GM19395 (cell line): ENCODE data around the gene SPATS2.

ENCODE experiments used
- ATAC-seq: cut with Tn5 transposase; IDR thresholded peaks from one replicate; pipeline ENCODE4 v1.9.1; 2021; ENCODE audit warnings: mild to moderate bottlenecking, moderate library complexity; ENCODE audit not compliant: unreplicated experiment

The SPATS2 gene

DNA sequence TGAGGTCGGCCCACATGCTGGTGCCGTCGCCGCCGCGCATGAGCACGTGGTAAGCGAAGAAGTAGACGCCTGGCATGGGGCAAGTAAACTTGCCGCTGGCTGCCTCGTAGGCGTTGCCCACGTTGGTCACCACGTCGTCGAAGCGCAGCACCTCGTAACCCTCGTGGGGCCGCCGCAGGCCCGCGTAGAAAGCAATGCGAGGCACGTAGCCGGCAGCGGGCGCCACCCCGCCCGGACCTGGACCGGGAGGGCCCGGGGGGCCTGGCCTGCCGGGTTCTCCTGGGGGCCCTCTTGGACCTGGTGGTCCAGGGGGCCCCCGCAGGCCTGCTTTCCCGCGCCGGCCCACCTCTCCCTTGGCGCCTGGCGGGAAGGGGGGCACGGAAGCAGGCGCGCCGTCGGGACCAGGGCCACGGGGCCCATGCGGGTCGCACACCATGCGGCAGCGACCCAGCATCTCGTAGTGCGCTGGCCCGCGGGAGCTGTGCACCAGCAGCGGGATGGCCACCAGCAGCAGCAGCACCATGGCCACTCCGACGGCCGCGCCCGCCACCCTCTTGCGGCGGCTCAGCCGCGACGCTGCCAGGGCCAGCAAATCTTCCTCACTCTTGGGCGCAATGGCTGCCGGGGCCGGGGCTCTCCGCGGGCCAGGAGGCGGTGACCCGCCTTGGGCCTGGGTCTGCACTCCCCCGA lies 31.2 kb upstream of the SPATS2 start:
- ATAC-seq: no peak

DNA sequence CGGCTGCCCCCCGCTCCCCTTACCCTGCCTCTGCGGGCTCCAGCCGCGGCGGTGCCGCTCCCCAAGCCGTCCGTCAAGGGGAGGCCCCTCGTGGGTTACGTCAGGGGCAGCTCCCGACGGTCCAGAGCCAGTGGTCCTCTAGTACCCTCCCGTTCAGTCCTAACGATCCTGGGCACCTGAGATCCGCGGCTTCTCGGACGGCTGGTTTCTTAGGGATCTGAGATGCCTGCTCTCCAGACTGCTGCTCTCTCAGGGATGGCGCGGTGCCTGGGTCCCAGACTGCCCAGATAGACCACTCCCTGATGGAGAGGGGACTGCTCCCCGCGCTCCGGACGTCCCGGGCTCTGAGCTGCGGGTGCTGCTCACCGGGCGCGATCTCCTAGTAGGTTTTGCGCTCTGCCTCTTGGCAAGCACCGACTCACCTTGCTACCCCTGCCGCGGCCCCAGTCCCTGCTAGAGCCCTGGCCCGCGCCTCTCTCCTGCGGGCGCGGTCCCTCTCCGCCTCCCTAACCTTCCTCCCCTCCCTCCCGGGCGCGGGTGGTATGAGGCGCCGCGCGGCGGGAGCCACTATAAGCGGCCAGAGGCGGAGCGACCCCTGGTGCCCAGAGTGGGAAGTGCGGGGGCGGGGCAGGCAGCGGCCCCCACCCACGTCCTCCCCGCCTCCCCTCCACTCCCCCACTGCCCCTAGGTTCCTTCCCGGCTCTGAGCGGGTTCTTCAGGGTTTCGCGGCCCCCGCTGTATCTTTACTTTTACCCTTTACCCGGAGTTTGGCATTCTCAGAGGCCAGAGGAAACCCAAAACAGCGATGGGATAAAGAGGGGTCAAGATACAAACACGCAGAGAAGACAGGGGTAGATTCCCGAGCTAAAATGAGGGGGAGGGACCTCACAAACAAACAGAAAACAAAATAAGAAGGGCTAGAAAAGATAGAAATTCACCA lies 30.3 kb upstream of the SPATS2 start, which contains the start of gene C1QL4:
C1QL4 (minus strand) TSS at position 544 of the 940 bp plus-strand sequence. CDS start 711 bp downstream, outside the sequence.
- peak; percentile 72 for ATAC-seq

DNA sequence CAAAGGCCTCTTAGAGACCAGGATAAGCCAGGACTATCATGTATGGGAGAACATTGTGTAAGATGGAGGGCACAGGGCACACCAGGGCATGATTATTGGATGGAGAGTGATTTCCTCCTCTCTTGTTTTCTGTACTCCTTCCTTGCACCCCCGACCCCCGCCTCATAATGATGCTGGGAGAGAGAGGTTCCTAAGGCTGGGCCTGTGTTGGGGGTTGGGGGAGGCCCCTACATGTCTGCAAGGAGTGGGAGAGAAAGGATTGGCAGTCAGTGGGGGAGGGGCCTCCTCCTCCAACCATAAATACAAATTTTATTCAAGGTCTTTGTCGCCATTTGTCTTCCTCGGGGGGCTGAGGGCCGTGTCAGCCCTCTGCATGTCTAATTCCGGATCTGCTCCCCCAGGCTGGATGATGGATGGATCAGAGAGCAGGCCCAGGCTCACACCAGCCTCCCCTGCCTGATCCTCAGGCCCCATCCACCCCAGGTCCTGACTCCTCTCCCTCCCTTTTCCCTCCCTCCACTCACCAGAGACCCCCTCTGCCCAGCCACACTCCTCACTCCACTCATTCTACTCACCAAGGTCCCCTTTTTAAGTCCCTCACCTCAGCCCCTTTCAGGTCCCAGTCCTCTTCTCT lies 28.3 kb upstream of the SPATS2 start:
- ATAC-seq: no peak

DNA sequence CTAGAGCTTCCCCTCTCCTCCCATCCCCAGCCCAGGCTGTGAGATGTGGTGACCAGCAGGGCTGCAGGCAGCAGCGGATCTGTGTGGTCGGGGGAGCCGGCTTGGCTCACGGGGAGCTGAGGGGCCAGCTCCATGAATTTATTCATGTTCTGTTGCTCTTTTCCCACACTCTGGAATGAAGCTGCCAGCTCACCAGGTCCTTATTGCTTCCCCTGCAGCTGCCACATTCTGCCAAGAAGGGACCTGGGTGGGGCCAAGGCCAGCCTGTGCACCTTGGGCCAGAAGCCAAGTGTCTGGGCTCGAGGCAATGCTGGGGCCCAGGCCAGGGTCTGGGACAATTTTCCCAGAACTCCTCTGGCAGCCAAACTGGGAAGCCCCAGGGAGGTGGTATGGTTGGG lies 27.8 kb upstream of the SPATS2 start:
- ATAC-seq: no peak

DNA sequence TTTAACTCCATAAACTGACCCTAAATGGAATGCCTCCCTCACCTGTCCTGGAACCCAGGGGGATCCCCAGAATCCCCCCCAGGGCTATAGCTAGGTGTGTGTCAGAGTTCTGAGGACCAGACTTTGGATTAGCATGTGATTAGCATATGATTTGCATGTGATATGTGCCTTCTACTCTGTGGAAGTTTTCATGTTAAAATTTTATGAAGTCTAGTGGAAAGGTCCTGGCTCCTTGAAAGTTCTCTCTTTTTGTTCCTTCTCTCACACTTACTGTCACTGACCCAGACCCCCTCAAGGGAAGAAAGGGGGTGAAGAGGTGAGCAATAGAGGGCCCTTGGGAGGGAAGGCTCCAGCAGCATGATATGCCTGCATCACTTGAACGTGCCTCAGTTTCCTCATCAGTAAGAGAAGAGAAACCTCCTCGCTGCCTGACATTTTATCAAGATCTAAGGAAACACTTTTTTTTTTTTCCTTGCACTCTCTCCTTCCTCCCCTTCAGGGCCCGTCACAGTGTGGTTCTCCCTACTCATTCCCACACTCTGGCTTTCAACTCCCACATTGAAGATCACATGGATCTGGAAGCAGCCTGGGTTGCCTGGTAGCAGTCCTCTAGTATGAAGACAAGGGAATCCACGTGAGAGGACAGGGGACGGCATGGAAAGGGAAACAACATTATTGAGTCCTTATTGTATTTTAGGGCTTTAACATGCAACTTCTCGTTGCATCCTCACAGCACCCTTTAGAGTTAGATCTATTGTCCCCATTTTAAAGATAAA lies 27.0 kb upstream of the SPATS2 start:
- ATAC-seq: no peak

DNA sequence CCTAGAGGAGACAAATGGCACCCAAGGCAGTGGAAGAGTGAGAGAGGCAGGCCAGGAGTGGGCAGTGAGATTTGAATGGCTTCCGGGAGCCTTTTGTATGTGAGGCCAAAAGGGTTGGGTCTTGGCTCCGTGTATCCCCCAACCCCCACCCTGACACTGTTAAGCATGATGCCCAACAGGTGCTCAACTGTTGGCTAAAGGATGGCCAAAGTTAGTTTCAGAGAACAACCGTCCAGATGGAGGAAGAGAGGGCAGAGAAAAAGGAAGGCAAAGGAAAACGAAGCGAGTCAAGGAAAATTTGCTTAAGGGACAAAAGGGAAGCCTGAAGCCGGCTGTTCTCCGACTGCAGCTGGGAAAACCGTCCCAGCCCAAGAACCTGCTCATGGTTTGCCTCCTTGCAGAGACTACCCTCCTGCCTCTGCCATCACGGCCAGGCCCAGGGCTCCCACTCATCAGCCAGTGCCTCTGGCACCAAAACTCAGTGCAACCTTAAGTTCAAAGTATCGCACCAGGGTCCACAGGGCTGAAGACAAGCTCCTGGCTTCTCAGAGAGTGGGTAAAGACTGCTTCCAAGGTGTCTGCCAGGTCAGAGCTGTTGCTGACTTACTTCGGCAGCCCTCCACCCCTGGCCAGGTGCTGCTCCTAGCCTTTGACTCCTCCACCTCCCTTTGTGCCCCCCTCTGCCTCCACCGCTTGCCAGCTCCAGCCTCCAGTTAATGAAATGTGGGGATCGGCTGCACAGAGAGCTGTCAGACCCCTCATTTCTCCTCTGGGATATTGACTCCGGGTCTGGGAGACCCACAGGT lies 26.1 kb upstream of the SPATS2 start:
- ATAC-seq: no peak

DNA sequence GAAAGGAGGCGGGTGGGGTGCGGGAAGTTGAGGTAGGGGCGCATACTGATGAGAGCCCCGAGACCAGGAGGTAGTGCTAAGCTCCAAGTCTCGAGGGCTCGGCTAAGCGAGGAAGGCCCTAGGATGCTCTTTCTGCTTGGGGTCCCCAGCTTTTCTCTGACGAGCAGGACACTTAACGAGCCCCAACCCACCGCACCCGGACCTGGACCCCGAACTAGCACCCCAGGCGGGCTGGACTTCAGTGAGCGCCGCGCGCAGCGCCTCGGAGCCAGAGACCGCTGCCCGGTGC lies 25.5 kb upstream of the SPATS2 start:
- no peak for ATAC-seq

DNA sequence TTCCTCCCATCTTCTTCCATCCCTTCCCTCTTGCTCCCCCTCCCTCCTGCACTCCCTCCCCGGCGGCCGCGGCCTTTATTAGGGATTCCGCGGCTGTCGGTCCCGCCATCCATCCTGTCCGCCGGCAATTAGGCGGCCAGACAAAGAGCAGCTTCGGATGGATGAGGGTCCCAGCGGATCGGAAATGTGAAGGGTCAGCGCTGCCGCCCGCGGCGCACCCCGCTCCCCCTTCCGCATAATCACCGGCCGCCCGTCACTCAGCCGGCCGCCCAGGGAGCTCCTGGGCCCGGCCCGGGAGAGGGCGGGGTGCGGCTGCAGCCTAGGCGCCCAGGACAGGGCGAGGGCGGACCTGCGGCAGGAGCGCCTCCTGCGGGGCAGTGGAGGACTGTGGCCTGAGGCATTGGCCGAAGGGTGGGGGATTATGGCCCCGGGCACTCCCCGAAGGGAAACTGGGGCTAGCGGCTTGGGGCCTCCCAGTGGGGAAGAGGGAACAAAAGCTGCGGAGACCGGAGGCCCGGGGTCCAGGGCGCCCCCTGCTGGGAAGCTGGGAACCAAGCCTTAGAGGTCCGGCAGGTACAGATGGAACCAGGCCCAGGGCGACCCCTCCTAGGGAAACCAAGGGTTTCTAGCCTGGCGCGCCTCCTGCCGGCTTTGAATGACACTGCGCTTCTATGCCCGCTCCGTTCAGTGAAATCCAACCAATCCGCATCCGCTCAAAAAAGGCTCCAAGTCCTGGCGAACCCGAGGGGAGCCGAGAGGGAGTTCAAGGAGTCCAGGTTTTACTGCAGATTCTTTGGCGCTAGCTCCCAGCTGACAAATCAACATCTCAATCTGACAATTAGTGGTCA lies 25.0 kb upstream of the SPATS2 start:
- peak; percentile 81 for ATAC-seq

DNA sequence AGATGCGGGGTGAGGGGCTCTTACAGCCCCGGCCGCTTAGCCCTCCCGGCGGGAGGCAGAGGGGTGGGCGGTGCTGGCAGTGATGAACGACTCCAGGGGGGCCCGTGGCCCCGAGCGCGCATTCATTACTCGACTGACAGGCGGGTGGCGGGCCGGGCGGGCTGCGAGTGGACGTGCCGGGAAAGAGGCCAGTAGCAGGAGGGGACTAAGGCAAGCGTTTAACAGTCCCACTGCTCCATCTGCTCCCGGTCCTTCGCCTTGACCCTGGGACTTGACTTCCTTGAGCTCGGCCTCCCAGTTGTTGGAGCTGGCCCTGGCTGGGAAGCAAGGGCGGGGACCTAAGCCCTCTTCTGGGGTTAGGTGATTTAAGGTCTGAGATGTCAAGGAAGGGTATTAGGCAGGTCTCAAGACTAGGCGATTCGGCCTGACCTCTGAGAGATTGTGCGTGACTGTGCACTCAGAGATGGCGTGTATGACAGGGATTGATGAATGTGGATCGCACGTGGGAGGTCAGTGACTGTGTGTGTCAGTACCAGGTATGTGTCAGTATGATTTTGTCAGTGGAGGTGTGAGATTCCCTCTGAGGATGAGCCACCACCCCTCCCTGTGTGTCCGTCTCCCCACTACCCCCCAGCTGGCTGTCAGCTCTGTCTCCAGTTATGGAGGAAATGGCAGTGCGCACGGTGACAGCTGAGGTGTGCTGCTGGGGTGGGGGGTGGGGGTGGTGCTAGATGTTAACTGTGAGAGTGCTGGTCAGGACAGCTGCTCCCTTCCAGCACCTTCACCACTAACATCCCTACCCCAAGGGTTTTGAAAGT lies 24.1 kb upstream of the SPATS2 start:
- peak; percentile 5 for ATAC-seq

DNA sequence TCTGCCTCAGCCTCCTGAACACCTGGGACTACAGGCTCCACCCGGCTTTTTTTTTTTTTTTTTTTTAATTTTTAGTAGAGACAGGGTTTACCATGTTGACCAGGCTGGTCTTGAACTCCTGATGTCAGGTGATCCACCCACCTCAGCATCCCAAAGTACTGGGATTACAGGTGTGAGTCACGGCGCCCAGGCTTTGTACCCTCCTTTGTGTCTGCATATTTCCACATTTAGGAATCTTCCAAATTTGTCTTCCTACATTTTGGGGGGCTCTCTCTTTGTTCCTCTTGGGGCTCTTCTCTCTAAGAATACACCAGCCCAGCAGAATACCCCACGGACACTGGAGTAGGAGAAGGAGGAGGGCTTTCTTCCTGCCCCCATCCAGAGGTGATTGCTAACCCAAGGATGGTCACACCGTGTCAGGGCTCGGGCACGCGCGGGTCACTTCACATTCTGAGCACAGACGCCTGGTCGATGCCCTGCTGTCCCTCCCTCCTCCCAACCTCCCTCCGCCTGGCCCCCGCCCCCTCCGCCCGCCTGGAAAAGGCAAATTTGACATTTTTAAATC lies 22.7 kb upstream of the SPATS2 start:
- ATAC-seq: no peak

DNA sequence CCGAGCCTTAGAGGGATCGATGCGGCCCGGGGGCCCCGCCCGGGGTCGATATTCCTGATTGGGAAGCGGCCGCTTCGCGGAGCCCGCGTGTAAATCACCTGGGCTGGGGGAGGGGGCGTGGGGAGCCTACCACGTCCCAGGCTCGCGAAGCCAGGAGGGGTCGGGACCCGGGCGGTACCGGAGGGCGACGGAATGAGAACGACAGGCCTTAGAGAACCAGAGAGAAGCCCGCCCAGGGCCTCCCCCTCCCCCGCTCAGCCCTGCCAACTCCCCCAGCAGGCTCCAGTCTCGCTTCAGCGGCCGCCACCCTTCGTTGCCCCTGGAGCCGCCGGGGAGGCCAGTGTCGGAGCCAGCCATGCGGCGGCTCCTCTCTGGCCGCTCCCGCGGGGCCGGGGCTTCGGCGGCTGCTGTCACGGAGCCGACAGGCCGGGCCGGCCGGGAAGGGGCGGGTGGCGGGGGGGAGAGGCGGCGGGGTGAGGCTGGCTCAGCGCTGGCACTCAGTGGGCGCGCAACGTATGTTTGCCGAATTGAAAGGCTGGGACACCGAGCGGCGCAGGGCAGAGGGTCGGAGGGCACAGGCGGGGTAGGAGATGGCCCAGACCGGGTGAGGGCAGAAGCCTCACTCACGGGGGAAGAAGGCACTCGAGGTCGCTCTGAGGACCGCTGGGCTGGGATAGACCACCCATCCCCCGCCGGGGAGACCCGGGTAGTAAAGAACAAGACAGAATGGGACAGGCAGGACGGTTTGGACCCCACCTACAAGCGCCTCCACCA lies 22.0 kb upstream of the SPATS2 start:
- ATAC-seq: no peak

DNA sequence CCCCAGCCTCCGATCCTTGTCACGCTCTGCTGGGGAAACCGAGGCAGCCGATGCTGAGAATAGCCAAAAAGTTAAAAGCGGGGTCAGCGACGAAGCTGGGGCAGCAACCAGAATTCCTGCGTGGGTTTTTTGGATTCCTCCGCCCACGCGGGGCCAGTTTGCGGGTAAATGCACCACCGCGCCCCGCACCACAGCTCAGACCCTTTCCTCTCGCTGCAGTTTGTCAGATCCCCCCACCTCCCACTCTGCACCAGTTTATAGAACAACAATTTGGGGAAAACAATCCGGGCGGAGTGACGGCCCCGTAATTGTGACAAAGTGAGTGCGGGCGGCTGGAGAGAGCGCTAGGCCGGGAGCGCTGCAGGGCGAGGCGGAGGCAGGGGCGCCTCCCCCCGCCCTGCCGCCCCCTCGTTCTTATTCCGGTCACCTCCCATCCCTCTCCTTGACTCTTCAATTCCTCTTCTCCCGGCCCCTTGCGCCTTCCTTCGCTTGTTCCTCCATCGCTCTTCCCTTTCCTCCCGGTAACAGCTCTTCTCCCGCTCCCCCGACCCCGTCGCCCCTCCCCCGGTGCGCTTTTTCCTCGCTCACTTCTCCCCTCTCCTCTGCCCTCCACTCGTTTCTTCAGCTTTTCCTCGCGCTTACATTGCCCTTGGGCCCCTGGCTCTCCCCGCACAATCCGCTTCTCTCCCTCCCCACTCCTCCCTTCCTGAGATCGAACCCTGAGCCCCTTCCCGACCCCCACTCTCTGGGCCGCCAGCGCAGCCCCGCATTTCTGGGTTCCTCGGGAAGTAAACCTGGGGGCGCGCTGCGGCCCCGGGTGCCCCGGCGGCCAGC lies 21.2 kb upstream of the SPATS2 start:
- ATAC-seq: no peak

DNA sequence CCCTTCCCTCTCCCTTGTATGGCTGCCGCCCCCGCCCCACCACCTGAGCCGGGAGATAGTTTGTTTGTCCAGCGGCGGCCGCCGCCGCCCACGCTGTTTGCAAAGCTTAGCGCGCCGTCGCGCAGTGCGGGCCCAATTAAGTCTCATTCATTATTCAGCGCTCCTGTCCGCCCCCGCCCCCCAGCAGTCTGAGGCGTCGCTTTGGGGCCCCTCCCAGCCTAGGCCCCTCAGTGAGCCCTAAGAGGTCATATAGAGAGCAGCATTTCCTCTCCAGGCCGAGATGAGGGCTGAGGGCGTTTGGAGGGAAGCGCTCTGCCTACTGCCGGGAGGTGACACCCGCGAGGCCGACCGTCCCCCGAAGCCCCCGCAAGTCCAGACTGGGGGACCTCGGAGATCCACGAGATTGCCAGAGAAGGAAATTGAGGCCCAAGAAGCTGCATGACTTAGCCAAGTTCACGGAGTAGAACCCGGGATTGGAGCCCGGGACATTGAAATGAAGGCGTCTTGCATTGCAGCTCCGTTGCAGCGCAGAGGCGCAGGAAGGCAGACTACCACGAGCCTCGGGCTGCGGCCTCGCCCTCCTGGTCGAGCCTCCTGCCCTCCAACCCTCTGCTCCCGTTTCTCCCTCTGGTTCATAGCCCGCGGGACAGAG lies 20.5 kb upstream of the SPATS2 start, which contains the start of gene DNAJC22:
DNAJC22 (plus strand) TSS at position 230 of the 652 bp plus-strand sequence. CDS start 1,985 bp downstream, outside the sequence.
- ATAC-seq: no peak

DNA sequence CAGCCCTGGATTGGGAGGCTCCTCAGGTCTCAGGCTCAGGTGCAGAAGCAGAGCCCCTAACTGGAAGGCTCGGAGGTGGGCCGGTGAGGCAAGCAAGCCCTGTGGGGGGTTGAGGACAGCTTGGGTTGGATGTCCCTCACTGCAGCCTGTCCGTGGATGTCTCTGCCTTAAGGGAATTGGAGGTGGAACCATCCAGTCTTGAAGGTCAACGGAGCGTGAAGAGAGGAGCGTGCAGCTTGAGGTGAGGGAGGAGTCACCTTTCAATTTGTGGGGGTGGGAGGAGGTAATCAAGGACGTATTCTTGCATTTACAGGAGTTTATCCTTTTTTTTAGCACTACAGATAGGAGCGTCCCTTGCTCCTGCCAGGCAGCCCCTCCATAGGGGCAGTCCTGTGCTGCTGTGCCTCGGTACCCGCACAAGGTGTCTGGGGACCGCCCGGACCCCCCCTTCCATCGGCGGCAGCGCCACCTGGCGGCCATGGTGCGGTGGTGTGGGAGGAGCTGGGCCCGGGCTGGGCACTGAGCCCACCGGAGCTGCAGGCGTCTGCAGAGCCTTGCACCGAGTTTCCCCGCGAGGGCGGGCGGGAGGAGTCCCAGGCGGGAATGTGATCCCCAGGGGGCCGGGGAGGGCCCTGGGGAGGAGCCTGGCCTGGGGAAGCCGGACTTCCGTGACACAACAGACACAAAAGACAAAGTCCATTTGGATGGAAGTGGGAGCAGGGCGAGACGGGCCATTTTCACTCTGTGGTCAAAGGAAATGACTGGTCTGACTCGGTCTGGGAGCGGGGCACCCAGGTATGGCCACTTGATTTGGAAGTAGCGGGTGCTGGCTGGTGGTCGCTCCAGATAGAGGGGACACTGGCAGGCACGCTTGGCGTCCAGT lies 19.7 kb upstream of the SPATS2 start:
- no peak for ATAC-seq

DNA sequence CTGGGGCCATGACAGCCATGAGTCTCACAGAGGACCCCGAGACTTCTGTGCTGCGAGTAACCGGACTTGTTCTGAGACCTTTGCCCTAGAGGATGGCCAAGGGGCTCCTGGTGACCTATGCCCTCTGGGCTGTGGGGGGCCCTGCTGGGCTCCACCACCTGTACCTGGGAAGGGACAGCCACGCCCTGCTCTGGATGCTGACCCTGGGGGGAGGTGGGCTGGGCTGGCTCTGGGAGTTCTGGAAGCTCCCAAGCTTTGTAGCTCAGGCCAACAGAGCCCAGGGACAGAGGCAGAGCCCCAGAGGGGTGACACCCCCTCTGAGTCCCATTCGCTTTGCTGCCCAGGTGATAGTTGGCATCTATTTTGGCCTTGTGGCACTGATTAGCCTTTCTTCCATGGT lies 18.5 kb upstream of the SPATS2 start:
- no peak for ATAC-seq
